ENCODE measurements around the gene PDLIM5. TPM values are rescaled to one million over a fixed set of nuclear protein-coding genes. Genes with fewer than 3 reads are reported as not detected.

PDLIM5 gene
- total RNA-seq, 2 donors from 2014 or later = 418 to 594 TPM

DNA sequence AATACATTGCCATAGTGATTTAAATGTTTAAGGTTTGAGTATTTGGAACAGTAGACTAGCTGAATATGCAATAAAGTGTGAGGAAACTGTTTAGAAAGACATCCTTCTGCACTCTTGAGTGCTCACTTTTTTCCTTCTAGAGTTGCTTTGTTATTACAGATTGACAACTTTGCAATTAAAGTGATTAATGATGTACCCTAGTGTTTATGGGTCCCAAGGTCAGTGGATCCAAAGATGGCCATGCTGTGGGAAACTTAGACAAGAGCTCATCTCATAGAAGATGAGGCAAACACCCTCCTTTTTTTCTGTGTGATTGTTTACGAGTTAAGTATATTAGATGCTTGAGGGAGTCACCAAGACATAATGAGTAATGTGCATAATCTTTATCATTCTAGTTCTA lies 118.8 kb downstream of the PDLIM5 start:
- intact Hi-C loops (cut with DNase I) = no loop called here

DNA sequence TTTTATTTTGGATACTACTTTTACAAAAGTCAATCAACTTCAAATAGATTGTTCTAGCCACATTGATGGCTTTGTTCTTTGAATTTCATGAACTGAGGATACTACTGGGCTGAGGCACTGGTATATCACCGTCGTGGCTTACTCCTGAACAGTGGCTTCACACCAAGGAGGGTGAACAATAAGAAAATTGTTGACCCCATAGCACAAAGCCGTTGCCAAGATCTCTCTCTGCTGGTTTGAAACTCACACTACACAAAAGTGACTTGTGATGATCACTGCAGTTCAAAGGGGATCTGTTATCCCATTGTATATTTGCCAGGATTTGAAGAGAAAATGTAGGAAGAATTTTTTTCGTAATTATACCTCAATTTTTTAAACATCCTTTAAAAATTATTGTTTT lies 119.6 kb downstream of the PDLIM5 start:
- intact Hi-C loops (cut with DNase I) = no loop called here
- no peak for DNase-seq (ENCODE audit: low spot score)

More for the DNA sequence above, 118.8 kb downstream of the PDLIM5 start:
- no peak for DNase-seq (ENCODE audit: low spot score)

DNA sequence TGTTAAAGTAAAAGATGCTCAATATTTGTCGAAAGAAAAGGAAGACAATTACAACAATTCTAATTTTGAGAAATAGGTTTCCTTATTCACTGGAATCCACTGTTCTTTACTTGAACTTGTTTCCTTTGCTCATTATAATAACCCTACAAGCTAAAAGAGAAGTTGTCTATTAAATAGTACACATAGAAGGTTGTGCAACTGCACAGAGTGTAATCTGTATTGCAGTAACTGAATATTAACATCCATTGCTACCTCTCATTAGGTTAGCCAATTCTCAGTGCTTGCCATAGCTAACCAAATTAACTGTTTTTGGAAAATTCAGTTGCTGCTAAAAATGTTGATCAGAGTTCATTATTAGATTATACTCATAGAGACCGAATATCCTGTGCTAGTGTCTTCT lies 120.0 kb downstream of the PDLIM5 start:
- intact Hi-C loops (cut with DNase I) = no loop called here
- no peak for DNase-seq (ENCODE audit: low spot score)

DNA sequence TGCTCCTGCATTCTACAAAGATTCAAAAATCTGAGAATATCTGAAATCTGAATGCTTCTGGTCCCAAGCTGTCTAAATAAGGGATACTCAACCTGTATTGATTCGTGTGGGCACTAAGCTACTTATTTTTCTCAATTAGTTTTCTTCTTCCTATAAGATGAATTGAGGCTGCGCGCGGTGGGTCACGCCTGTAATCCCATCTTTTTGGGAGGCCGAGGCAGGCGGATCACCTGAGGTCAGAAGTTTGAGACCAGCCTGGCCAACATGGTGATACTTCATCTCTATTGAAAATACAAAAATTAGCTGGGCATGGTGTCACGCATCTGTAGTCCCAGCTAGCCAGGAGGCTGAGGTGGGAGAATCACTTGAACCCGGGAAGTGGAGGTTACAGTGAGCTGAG lies 122.3 kb downstream of the PDLIM5 start:
- intact Hi-C loops (cut with DNase I) = no loop called here
- no peak for DNase-seq (ENCODE audit: low spot score)

DNA sequence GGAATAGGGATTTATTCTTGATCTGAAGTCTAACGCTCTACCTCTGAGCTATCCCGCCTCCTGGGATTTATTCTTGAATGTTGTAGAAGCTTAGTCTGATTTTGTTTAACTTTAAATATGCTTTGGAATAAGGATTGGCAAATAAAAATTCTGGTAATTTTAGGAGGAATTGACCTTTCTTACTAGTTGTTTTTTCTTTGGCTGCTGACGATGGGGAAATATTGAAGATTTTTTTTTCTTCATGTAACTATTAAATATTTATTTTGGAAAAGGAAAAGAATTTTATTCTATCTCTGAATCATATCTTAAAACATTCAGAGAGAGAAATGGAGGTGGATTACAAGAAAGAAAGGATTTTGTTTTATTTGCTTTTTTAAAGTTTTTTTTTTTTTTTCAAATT lies 122.9 kb downstream of the PDLIM5 start:
- intact Hi-C loops (cut with DNase I) = no loop called here
- DNase-seq (ENCODE audit: low spot score) = no peak

DNA sequence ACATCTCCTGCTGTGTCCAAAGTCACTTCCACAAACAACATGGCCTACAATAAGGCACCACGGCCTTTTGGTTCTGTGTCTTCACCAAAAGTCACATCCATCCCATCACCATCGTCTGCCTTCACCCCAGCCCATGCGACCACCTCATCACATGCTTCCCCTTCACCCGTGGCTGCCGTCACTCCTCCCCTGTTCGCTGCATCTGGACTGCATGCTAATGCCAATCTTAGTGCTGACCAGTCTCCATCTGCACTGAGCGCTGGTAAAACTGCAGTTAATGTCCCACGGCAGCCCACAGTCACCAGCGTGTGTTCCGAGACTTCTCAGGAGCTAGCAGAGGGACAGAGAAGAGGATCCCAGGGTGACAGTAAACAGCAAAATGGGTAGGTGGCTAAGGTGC lies 123.9 kb downstream of the PDLIM5 start:
- no peak for DNase-seq (ENCODE audit: low spot score)

DNA sequence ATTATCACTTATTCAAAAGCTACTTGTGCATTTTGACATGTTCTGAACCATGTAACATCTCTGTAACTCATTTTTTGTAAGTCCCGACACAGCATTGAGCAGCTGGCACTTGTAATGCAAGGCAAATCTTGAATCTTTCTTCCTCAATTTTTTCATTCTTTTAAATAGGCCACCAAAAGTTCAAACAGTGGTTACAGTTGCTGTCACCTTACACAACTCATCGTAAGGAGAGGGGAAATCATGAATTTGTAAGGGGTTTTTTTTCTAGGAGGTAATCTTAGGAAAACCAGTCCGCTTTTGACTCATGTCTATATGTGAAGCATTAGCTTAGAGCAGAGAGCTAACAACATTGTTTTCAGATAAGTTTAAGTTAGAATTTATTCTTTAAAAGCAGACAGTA lies 124.5 kb downstream of the PDLIM5 start:
- DNase-seq (ENCODE audit: low spot score) = no peak
- intact Hi-C loops (cut with DNase I) = no loop called here

More for the DNA sequence above, 123.9 kb downstream of the PDLIM5 start:
- intact Hi-C loops (cut with DNase I) = no loop called here

DNA sequence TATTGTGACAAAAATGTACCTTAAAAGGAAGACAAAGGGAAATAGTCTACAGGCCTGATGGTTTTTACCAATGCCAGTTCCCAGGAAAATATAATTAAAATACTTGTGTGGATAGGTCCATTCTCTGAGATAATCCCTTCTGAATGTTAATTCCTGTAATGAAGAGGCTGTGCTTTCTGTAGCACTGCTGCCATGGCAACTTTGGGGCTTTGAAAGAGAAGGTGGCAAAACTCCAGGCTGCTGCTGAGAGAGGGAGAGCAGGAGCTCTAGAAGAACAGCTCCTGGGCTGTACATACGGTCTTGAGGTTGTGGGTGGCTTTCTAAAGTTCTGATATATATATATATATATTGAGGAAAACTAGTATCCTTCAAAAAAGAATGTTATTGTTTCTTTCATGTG lies 125.4 kb downstream of the PDLIM5 start:
- DNase-seq (ENCODE audit: low spot score) = peak; percentile 78
- intact Hi-C loops (cut with DNase I) = no loop called here

DNA sequence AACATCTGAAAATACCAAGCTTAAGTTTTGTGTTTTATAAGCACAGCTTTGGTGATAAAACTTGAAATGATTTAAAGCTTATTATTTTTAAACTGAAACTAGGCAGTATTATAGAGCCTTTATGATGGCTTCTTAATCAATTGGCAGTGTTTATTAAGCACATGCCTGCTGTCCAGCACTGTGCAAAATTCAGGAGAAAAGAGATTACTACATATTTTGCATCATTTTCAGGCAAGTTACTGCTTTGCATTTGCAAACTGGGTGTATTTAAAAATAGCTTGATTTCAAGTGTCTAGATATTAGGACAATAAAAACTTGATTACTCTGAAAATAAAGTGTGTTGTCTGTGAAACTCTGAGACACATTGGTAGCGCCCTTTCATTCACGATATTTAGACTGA lies 126.5 kb downstream of the PDLIM5 start:
- intact Hi-C loops (cut with DNase I) = no loop called here
- no peak for DNase-seq (ENCODE audit: low spot score)

DNA sequence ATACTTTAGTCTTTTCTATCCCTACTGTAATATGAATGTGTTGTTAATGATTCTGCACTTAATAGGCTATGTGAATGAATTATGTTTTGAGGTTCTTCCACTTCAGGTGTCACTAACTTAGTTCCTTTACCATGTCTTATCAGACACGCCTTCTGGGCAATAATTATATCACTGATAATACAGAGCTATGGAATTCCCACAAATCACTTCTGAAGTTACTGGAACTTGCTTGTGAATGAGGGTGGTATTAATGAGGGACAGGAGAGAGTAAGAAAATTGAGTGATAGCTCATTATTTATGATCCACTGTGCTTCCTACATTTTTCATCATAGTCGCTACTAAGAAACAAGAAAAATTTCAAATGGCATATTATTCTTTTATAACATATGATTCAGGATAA lies 130.0 kb downstream of the PDLIM5 start:
- no peak for DNase-seq (ENCODE audit: low spot score)
- intact Hi-C loops (cut with DNase I) = no loop called here

DNA sequence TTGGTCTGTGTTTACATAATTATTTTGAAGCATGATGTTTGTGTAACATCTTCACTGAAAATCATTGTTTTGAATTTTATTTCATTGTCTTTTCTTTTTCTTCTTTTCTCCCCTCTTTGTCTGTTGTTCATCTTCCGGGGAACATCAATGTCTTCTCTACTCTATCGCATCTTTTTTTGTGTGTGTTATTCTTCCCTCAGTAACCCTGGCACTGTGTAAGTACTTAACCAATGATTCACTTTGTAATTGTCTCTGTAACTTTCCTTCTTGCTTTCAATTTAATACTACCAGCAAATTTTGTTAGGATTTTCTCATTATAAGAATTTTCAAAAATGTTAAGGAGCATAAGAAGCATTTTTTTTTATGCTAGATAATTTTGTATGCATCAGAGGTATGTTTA lies 130.8 kb downstream of the PDLIM5 start:
- intact Hi-C loops (cut with DNase I) = no loop called here
- no peak for DNase-seq (ENCODE audit: low spot score)

DNA sequence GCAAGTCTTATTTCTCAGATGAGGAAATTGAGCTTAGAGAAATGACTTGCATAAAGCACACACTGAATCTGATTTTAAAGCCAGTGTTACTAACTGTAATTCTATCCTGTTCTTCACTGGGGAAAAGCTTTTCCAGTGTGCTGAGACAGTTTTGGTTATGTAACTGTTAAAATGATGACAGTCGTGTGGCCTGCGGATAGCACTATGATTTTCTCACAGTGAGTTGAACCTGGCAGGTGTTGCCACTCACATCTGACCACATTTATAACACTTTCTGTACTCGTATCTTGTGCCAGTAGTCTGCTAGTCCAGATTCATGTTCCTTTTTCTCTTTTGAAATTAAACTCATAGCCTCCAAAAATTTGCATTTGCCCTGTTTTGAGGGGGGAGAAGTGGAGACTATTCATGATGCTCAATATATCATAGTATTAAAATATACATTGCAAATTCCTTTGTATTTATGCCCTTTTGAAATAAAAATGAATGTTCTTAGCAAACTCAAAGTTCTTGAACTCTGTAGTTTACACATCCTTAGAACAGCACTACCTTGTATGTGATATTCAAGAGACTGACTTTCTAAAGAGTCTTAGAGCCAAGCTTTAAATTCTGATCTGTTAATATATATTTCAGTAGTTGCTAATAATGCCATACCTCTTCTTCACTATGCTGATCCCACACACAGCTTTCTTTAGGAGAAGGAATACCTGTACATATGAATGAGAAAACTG lies 132.3 kb downstream of the PDLIM5 start:
- no peak for DNase-seq (ENCODE audit: low spot score)
- intact Hi-C loops (cut with DNase I) = no loop called here

DNA sequence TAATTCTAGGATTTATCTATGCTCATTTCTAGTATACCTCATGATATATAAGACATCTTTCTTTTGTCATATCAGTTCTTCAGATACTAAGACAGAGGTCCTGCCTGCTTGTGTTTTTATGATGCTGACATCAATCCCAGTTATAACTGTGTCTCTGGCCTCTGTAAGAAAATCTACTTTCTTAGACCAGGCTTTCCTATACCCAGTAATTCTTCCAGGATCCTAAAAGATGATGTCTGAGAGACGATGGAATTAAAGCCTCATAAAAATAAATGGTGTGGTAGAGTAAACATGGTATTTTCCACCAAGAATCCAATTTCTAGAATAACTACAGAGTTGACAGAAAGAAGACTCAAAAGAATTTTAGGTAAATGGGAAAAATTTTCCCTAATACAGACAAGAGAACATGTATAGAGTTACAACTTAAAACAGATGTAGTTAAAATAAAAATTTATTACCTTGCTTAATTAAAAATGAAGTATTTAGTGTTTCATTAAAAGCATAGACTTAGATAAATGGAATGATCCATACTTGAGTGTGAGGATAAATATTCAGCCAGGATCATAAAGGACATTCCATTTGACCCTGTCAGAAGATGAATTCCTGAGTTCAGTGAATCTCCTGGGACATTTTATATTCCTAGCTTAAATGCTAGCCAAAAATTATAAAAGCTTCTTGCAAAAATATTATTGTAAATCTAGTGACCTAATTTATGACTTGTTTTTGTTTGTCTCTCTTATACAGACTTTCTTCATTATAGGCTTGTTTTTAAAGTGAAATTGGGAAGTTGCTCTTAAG lies 137.4 kb downstream of the PDLIM5 start:
- DNase-seq (ENCODE audit: low spot score) = no peak
- intact Hi-C loops (cut with DNase I) = no loop called here

DNA sequence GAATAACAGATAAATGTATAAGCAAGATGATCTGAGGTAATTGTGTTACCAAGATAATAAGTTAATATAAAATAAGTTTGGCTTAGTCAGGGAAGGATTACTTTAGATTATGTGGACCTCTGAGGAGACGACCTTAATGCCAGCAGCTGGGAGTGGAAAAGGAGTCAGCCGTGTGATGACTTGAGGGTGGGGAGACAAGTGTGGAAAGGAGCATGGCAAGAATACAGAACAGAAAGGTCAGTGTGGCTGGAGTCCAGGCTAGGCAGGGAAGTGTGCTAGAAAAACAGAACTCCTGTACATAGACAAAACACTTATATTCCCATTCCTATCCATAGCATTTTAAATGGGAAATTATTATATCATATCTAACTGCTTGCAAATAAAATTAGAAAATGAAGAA lies 138.8 kb downstream of the PDLIM5 start:
- no peak for DNase-seq (ENCODE audit: low spot score)
- intact Hi-C loops (cut with DNase I) = loop anchor here in 1 of 2 donors (5.0 kb wide), 1 partner anchor 183 kb away; no protein-coding TSS in a partner anchor

DNA sequence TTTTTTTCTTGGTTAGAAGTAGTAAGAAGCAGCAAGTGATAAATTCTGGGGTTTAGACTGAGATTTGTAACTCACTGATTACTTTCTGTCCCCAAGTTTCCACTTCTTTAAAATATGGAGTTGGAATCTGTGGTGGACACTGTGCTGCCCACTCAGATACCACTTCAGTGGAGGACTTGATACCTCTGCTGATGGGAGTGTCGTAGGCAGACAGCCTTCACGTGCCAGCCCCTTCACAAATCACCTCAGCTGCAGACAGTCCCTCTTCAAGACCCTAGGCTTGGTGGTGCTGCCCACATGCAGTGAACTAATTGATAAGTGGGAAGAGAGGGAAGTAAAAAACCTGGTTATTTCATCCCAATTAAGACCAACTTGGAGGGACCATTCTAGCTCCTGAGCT lies 139.5 kb downstream of the PDLIM5 start:
- DNase-seq (ENCODE audit: low spot score) = no peak
- intact Hi-C loops (cut with DNase I) = loop anchor here in 1 of 2 donors (5.0 kb wide), 1 partner anchor 184 kb away; no protein-coding TSS in a partner anchor

DNA sequence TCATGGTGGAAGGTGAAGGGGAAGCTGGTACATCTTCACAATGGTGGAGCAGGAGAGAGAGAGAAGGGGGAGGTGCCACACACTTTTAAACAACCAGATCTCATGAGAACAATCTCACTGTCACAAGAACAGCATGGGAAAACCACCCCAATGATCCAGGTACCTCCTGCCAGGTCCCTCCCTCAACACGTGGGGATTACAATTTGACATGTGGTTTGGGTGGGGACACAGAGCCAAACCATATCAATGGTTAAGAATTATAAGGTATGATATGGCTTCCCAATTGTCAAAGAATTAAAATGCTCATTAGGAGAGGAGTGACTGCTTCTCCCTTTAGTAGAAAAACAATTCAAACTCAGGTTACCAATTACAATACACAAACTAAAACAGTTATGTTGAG lies 143.3 kb downstream of the PDLIM5 start:
- intact Hi-C loops (cut with DNase I) = no loop called here

DNA sequence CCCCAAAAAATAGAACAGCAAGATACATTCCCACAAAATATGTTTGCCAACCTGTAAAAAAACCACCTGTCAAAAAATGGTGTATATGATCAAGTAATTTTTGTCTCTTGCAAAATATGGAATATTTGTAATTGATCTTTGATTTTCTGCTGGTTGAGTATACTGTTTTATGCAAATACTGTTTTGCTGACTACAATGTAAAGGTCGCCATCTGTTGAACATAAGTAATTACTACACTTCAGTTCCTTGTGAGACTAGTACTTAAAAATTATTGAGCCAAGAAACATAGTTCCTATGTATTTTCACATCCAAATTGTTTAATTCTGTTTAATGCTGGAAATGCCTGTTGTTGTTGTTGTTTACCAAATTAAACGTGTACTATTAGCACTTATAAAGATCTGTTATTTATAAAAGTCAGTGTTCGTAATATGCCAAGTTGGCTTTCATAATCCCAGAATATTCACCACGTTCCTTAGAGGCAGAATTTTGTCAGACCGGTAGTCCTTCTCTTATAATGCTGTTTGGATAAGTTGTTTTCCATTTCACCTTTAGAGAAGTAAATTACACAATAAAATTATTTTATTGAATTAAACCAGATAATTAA lies 144.2 kb downstream of the PDLIM5 start:
- intact Hi-C loops (cut with DNase I) = no loop called here
- no peak for DNase-seq (ENCODE audit: low spot score)

More for the DNA sequence above, 143.3 kb downstream of the PDLIM5 start:
- no peak for DNase-seq (ENCODE audit: low spot score)

DNA sequence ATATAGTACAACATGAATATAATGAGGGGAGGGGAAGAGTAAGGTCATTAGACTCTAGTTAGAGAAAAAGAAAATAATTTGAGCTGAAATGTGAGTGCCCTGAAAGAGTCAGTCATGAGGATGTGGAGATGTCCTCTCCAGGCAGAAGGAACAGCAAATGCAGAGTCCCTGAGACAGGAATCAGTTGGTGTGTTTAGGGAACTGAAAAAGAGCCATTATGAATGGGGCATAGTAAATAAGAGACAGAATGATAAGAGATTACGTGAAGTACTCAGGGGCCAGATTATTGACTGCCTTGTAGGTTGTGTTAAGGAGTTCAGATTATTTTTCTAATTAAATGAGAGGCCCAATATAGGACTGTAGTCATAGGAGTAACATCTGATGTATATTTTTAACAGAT lies 147.0 kb downstream of the PDLIM5 start:
- DNase-seq (ENCODE audit: low spot score) = no peak
- intact Hi-C loops (cut with DNase I) = no loop called here

DNA sequence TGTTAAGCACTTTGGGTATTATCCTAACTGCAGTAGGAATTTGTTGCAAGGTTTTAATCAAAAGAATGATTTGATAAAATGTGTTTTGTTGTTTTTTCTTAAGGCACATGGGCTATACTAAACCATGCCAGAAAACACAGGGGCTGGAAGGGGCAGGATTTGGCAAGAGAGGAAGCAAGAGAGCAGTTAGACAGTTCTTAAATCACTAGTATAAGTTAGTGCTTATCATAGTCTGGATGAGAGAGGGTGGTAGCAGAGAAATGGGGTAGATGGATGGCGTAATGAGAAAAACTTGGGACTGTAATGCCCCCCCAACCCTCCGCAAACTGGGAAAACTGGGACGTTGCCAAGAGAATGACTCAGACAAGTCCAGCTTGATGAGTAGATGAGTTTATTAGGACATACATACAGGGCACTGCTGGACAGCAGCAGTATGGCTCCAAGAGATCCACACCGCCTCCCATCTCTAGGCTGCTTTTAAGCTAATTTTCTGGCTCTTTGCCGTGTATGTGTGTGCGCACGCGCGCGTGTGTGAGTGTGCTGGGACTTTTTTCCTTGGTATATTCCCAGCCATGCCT lies 151.5 kb downstream of the PDLIM5 start:
- peak; percentile 65 for DNase-seq (ENCODE audit: low spot score)

DNA sequence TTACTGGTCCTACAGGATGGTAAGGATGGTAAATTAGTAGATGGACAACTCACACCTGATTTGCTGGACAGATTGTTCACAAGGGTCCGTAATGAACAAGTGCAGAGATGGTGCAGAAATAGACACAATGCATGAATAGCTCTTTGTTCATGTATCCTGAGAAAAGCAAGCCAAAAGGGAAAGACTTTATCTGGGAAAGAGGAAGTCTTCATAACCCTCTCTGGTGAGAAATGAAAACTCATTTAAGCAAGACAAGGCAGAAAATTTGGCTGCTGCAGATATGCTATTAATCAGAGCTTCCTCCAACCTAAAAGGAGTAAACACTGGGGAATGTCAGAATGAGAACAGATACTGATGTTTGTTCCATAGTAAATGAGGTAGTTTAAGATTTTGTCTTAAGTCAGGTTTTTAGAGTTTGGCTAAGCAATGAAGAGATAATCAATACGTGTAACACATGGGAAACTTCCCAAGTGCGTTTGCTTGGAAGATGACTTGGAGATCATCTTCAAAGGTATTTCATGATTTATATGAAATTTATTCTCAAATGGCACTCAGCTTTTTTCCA lies 153.6 kb downstream of the PDLIM5 start:
- intact Hi-C loops (cut with DNase I) = no loop called here
- no peak for DNase-seq (ENCODE audit: low spot score)

More for the DNA sequence above, 151.5 kb downstream of the PDLIM5 start:
- intact Hi-C loops (cut with DNase I) = no loop called here

Measured in posterior vena cava (tissue), 2 donors.